ENCODE results near the gene SUPT3H.
"Not testable (repeated sequence)": the region's sequence is repeated elsewhere in the genome, so short reads cannot be mapped to it uniquely, and the experiment has no call there.

Gene SUPT3H

DNA sequence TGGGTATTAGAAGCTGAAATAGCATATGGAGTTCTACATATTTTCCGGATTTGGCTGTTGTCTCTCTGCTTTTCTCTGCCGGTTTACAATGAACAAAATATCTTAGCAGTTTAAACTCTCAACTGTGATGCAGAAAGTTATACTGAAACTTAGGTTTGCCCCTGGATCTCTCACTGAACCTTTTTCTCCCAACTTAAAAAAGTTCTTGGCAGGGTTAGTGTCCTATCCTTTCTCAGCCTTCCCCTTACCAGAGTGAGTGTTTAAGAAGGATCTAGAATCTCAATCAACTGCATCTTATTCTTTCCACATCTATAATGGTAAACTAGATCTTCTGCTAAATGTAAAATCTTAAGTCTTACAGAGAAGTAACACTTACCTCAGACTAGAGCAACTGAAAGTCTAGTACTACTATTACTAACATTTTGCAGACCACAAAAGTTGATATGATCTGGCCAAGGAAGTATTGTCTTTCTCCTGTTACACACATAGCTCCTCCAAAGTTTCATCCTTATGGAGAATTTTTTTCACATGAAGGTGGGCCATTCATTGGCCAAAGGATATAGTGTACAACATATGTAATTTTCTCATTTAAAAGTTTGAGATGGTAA lies 441.9 kb downstream of the SUPT3H start:
- DNase-seq: no peak

DNA sequence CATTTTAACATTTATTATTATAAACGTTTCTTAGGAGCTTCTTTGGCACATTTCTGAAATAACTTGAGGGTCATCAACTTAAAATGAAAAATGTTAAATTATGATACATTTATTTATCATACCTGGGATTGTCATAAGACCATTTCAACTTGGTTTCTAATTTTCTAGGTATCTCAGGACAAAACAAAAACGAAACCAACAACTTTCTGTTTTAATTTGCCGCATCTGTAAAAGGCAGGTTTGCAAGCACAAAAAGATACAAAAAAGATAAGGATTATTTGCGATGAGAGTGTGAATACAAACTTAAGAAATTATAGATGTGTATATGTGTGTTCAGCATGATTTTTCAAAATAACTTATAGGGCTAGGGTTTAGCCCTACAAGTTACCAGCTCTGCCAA lies 444.6 kb downstream of the SUPT3H start:
- DNase-seq: no peak

DNA sequence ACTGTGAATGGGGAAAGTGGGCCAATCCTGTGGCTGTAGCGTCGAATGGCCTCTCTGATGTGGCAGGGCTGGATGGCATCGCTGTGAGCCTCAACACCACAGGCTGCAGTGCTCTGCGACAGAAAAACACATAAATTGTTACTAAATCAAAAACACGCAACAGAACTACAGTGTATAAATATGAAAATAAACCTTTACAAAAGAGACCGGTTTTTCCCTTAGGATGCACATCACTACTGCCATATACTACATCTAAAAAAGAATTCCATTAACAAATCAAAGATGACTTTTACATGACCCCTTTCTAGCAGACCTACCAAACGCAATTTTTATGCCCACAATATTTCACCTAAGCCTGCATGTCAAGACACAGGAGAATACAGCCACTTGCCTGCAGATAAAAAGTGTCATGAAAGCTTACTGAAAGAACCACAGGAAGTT lies 445.1 kb downstream of the SUPT3H start:
- no peak for DNase-seq

DNA sequence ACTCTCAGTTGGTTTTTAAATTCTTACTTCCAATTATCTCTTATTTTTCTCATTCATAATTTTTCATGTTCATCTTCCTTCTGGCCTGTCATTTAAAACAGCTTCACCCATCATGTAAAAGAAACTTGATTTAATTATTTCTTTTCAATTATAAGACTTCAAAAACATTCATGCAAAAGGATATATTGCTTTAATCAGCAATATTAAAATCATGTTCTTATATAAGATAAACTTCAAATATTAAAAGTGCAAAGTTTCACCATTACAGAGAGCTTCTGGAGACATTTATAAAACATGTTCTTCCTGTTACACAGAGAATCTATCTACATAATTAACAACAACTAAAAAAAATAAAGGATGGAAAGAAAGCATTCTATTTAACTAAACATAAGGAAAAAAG lies 446.3 kb downstream of the SUPT3H start:
- DNase-seq: no peak

DNA sequence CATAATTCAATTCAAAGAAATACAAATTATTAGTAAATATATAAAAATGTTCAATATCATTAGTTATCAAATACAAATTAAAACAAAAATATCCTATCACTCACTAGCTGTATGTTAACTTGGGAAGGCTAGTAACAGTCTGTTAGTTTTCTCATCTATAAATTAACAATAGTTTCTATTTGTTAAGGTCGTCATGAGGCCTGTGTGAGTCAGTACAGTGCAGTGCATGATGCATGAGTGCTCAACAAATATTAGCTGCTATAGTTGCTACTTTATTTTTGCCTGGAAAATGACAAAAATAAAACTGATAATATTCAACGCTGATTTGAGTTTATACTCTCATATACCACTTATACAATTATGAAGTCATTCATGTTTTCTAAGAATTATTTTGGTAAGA lies 451.2 kb downstream of the SUPT3H start:
- DNase-seq: no peak

- DNase-seq: no peak
Observed at GRCh38 chr6:44925100-44925739, 452.5 kb downstream of the SUPT3H start.

DNA sequence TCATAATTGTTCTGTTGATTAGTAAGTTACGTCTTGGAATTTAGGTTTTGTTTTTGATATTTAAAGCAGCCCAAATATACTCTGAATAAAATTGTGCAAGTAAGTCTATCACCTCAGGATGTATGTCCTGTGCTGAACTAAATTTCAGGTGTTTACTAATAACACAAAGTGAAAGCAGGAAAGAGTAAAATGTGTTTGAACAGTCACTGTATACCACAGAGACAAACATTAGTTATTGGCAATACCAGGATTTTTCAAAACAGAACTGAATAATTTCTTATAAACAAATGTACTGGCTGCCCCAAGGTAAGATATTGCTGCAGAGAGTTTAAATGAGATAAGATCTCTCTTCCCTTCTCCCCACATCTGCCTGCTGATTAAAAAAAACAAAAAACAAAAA lies 454.3 kb downstream of the SUPT3H start:
- DNase-seq: no peak

DNA sequence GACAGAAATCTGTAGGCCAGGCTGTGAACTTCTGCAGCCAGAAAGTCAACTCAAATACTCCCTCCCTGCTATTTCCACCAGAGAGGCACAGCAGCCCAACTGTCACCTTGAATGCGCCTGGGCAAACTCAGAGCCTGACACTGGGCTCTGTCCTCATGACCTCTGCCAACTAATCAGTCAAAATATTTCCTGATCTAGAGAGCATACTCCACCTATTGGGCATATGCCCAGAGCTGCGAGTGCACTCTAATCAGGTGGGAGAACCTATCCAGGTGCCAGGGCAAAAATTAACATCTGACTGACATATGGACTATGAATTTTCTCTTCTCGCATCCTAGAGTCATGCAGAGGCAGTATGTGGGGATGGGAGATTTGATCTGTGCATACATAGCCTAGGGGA lies 455.9 kb downstream of the SUPT3H start:
- no peak for DNase-seq

DNA sequence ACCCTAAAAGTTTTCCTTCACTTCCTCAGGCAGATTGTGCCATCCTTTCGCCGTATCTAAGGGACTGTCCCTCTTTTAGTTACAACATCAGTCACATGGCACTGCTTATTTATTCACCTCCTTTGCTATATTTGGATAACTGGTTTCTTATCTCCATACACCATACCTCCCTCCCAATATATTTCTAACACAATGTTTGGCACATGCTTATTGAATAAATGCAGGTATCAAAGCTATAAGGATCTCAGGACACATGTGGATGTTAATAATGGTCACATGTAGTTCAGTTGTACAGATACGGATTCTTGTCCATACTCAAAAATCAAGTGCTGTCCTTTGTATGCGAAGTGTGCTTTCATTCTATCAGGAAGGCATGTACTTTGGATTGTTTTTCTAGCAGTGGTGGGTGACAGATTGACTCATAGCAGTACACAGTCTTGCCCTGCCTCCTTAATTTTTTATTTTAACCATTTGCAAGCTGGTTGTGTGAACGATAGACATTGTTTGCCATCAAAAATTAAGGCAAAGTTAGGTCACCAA lies 456.7 kb downstream of the SUPT3H start:
- DNase-seq: no peak

- DNase-seq: no peak
Observed at GRCh38 chr6:44918671-44919296, 458.9 kb downstream of the SUPT3H start.

GRCh38 chr6:44917430-44917829 lies 460.3 kb downstream of the SUPT3H start:
- no peak for DNase-seq

DNA sequence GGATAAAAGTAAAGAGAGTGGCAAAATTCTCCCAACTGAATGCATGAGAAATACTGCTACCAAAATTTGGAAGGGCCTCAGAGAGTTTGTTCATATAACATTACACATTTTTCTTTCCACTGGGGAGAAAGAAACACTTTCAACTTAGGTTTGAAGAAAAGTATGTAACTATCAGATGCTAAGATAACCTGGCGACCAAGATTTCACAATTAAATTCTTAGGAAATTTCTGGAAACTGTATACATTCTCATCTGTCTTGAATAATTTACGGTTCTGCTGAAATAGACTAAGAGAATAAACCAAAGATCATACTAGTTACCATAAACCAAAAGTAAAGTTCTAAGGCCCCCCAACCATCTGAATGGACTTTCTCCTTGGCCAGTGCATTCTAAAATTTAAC lies 462.6 kb downstream of the SUPT3H start:
- DNase-seq: no peak

- DNase-seq: no peak
Observed at GRCh38 chr6:44914141-44914540, 463.6 kb downstream of the SUPT3H start.

DNA sequence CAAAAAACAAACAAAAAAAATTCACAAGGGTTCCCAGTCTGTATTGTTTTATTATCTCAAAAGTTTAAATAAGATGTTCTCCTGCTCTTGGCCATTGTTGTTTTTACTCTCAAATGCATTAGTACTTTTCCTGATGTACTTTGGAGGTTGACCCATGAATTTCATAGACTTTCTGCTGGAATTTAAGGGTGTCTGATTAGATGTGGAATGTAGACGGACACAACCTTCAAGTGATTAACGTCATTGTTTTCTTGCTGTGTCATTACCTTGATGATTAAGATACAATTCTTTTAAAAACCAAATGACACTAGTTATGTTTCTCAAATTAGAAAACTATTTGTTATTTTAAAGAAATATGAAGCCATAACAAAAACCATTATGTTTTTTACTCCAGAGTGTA lies 471.0 kb downstream of the SUPT3H start:
- DNase-seq: no peak

- DNase-seq: not testable (repeated sequence)
Observed at GRCh38 chr6:44900358-44900757, 477.4 kb downstream of the SUPT3H start.

GRCh38 chr6:44898296-44898930 lies 479.3 kb downstream of the SUPT3H start:
- DNase-seq: no peak

DNA sequence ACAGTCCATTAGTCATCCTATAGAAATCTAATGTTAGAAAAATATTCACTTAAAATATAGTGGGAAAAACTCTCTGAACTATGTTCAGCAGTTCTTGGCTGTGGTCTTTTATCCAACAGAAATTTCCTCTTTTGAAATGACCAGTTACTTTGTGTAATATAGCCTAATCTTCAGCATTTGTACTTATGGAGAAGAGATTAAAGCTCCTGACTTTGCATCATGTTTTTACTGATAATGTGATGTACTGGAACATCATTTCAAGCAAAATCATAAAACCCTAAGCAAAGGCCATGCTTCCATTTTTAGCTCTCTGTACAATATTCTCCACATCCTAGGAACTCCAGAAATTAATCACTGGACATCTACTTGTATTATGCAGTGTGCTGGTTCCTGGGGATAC lies 480.4 kb downstream of the SUPT3H start:
- DNase-seq: no peak

GRCh38 chr6:44896701-44897100 lies 481.0 kb downstream of the SUPT3H start:
- no peak for DNase-seq

GRCh38 chr6:44892579-44892978 lies 485.2 kb downstream of the SUPT3H start:
- DNase-seq: no peak

- not testable (repeated sequence) for DNase-seq
Observed at GRCh38 chr6:44879071-44879470, 498.7 kb downstream of the SUPT3H start.

- not testable (repeated sequence) for DNase-seq
Observed at GRCh38 chr6:44876638-44877037, 501.1 kb downstream of the SUPT3H start.

DNA sequence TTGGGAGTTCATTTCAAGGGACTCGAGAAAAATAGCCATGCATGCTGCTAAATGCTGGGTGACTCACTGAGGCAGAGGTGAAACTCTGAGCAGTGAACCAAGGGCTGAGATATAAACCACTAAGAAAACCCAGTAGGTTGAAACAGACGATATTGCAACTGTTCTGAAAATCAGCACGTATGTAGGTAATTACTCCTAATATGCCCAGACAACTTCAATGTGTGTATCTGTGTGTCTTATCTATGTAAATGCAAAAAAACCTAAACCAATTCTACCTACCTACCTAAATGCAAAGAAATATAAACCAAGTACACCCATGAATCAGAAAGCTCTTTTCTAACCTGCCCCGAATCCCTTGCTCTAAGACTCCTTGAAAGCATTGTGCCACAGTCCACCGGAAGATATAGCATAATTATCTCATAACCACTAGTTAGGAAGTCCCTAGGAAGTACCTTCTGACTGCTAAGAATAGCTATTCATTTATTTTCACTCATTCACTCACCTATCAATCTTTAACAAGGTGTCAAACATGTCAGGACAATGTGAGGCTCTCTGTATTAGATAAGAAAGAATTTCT lies 508.3 kb downstream of the SUPT3H start:
- no peak for DNase-seq

DNA sequence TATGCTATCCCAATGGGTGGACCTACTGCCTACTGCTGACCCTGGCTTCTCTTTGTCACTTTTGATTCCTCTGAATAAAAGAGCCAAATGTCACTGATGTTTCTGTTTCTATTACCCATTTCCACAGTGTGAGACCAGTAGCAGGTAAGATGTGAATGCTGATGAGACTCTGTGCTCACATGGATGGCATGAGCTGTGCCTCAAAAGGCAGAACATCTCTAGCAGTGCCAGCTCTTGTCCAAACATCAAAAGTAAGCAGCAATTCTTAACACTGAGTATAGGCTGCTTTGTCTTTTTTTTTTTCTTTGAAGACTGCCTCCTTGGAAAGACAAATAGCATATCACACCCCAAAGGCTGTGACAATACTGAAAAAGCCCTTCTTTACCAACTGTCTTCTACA lies 508.8 kb downstream of the SUPT3H start:
- DNase-seq: no peak

GRCh38 chr6:44868335-44868668 lies 509.4 kb downstream of the SUPT3H start:
- DNase-seq: no peak
